Measurements from ENCODE around the gene LRP8. TPM values are rescaled to one million over a fixed set of nuclear protein-coding genes. Genes with fewer than 3 reads are reported as not detected.

The LRP8 gene
- total and polyA plus RNA-seq, 2 of the 13 experiments (the other 11 are each of a cell fraction or from before 2014, with no cell fraction given) = 17.3 to 17.4 TPM

- intact Hi-C loops (cut with micrococcal nuclease; ENCODE audit: unreplicated experiment) (no loop called here), in situ Hi-C loops (cut with HindIII; ENCODE audit: extremely low pct_ligation_motif_present, low pct_unique_long_range_greater_than_20kb) (no loop called here)
- Histone ChIP-seq H3K4me2 (ENCODE audit: low read depth, low read length) (no peak overlapping the region), H3K27ac (ENCODE audit: extremely low read length, insufficient read depth, low read length) (no peak overlapping the region), H3K4me1 (ENCODE audit: insufficient read depth, low read length) (no peaks in the 10 kb centered on the region), H2AFZ (ENCODE audit: low read length) (no peak overlapping the region), H3K9ac (ENCODE audit: insufficient read depth, low read depth, low read length) (no peak overlapping the region), H3K79me2 (ENCODE audit: insufficient read depth, low read length) (no peaks in the 10 kb centered on the region), H3K36me3 (replicated peaks in 1 of 2; ENCODE audit: control insufficient read depth in 1 of 2, insufficient read depth in 2 of 2, low read length in 2 of 2) (peaks cover 6 to 58% of the 10 kb centered on the region in 2 experiments; a peak in 4 of 5 replicates), H3K4me3 (replicated peaks in 1 of 3; ENCODE audit: insufficient read depth in 1 of 3, low read depth in 2 of 3, low read length in 3 of 3) (no peak overlapping the region), H3K9me3 (ENCODE audit: low read length) (no peaks in the 10 kb centered on the region), H4K20me1 (ENCODE audit: insufficient read depth, low read length) (no peaks in the 10 kb centered on the region), H3K27me3 (ENCODE audit: control insufficient read depth in 1 of 2, insufficient read depth in 2 of 2, low read length in 2 of 2) (no peaks in the 10 kb centered on the region)
- DNase-seq (ENCODE audit: low spot score) = no peak
- TF ChIP-seq PPARG (CRISPR knock-in tag; conservative IDR thresholded peaks at IDR 0.05) (no peak), MZF1 (CRISPR knock-in tag; IDR thresholded peaks at IDR 0.05; ENCODE audit: borderline replicate concordance) (no peak), PAF1 (CRISPR knock-in tag; IDR thresholded peaks at IDR 0.05) (no peak), SNAPC5 (CRISPR knock-in tag; IDR thresholded peaks at IDR 0.05; ENCODE audit: borderline replicate concordance) (no peak), ATRX (CRISPR knock-in tag; IDR thresholded peaks at IDR 0.05; ENCODE audit: borderline replicate concordance) (no peak), MAF1 (CRISPR knock-in tag; IDR thresholded peaks at IDR 0.05; ENCODE audit: borderline replicate concordance) (no peak), SIN3A (IDR thresholded peaks at IDR 0.05; ENCODE audit: borderline replicate concordance, low read depth, low read length) (no peak), MBNL3 (CRISPR knock-in tag; conservative IDR thresholded peaks at IDR 0.05) (no peak), SRSF1 (optimal IDR thresholded peaks at IDR 0.05; ENCODE audit: low read depth, low read length) (no peak), ZGPAT (CRISPR knock-in tag; IDR thresholded peaks at IDR 0.05) (no peak), HOXA5 (CRISPR knock-in tag; IDR thresholded peaks at IDR 0.05) (no peak), RBM39 (IDR thresholded peaks at IDR 0.05; ENCODE audit: low read depth, low read length, poor library complexity, severe bottlenecking) (no peak)
- 78% methylated on average over 5 of the region's 5 CpGs for whole genome bisulfite sequencing (ENCODE audit: low lambda C conversion rate)
- ChIA-PET POLR2A (no interaction called here), CTCF (ENCODE audit: low intra/inter-chr PET ratio, low total read pairs) (no interaction called here)
- BruUV-seq (replicated peaks) = no TSS peak
- no peak for ATAC-seq
- no peak for FAIRE-seq
Observed at GRCh38 chr1:53285546-53285945, 42.3 kb downstream of the LRP8 start.
